Measurements from ENCODE around the gene MMUT.
"Not testable (repeated sequence)": the region's sequence is repeated elsewhere in the genome, so short reads cannot be mapped to it uniquely, and the experiment has no call there.

Gene MMUT

GRCh38 chr6:49401063-49401462 is 62.0 kb downstream of the MMUT start:
- Mint-ChIP-seq H3K27ac (no peak overlapping the region), H3K9me3 (no peaks in the 10 kb centered on the region), H3K27me3 (ENCODE audit: low read depth) (no peaks in the 10 kb centered on the region), H3K4me1 (ENCODE audit: low read depth) (no peaks in the 10 kb centered on the region), H3K36me3 (ENCODE audit: low read depth) (no peaks in the 10 kb centered on the region), H3K4me3 (no peak overlapping the region)
- DNase-seq (ENCODE audit: low spot score), result no peak

- not testable (repeated sequence) for H3K4me1 Mint-ChIP-seq (ENCODE audit: low read depth); H3K27me3 Mint-ChIP-seq (ENCODE audit: low read depth); DNase-seq (ENCODE audit: low spot score); H3K27ac Mint-ChIP-seq; H3K9me3 Mint-ChIP-seq; H3K4me3 Mint-ChIP-seq; H3K36me3 Mint-ChIP-seq (ENCODE audit: low read depth)
Measured at GRCh38 chr6:49386667-49387508, 76.2 kb downstream of the MMUT start.

- Mint-ChIP-seq H3K36me3 (ENCODE audit: low read depth) (no peaks in the 10 kb centered on the region), H3K27me3 (ENCODE audit: low read depth) (no peaks in the 10 kb centered on the region), H3K27ac (no peak overlapping the region), H3K4me1 (ENCODE audit: low read depth) (no peaks in the 10 kb centered on the region), H3K9me3 (no peaks in the 10 kb centered on the region), H3K4me3 (no peak overlapping the region)
- DNase-seq (ENCODE audit: low spot score), result no peak
Measured at GRCh38 chr6:49384904-49385303, 78.1 kb downstream of the MMUT start.
